Smooth muscle cell (in vitro differentiated cells): ENCODE results near the gene ZMYND10. TPM values are rescaled to one million over a fixed set of nuclear protein-coding genes. Genes with fewer than 3 reads are reported as not detected.

Experiments
- DNase-seq: peaks from one replicate; lab custom pipeline; 2025; ENCODE audit not compliant: unreplicated experiment; lab: John Stamatoyannopoulos, UW
- H2AFZ ChIP-seq: fragments of 200-600 bp; sonication (generic); 2 replicates; pipeline ENCODE4 v1.6.0; 2016; ENCODE audit warnings: antibody characterized with exemption, low read depth, mild to moderate bottlenecking
- H3F3A ChIP-seq: fragments of 200-600 bp; sonication (generic); 2 replicates; pipeline ENCODE4 v1.6.0; 2017; ENCODE audit warnings: antibody characterized with exemption, low read depth
- H3K27ac ChIP-seq: fragments of 200-600 bp; sonication (generic); 2 replicates; pipeline ENCODE4 v1.5.1; 2016; ENCODE audit warnings: low read depth, mild to moderate bottlenecking
- H3K27me3 ChIP-seq: fragments of 200-600 bp; sonication (generic); 2 replicates; pipeline ENCODE4 v1.6.1; 2016; ENCODE audit warnings: low read depth, mild to moderate bottlenecking
- H3K36me3 ChIP-seq: fragments of 200-600 bp; sonication (generic); 2 replicates; pipeline ENCODE4 v1.5.1; 2016; ENCODE audit warnings: low read depth
- H3K4me1 ChIP-seq: fragments of 200-600 bp; sonication (generic); 2 replicates; pipeline ENCODE4 v1.5.1; 2016; ENCODE audit warnings: low read depth
- H3K4me2 ChIP-seq: fragments of 200-600 bp; sonication (generic); 2 replicates; pipeline ENCODE4 v1.6.0; 2016; ENCODE audit warnings: mild to moderate bottlenecking
- H3K4me3 ChIP-seq: fragments of 200-600 bp; sonication (generic); 2 replicates; pipeline ENCODE4 v1.5.1; 2016; ENCODE audit warnings: mild to moderate bottlenecking
- H3K79me2 ChIP-seq: fragments of 200-600 bp; sonication (generic); 2 replicates; pipeline ENCODE4 v1.6.0; 2016; ENCODE audit warnings: low read depth, mild to moderate bottlenecking
- H3K9ac ChIP-seq: fragments of 200-600 bp; sonication (generic); 2 replicates; pipeline ENCODE4 v1.6.0; 2016; ENCODE audit warnings: low read depth
- H3K9me3 ChIP-seq: fragments of 200-600 bp; sonication (generic); replicated peaks from 2 replicates; pipeline ENCODE4 v1.5.1; 2016; ENCODE audit warnings: low read depth
- H4K20me1 ChIP-seq: fragments of 200-600 bp; sonication (generic); 2 replicates; pipeline ENCODE4 v1.6.0; 2016; ENCODE audit warnings: low read depth
- CTCF ChIP-seq: fragments of 200-600 bp; sonication (generic); IDR thresholded peaks from 2 replicates; pipeline ENCODE4 v1.5.1; 2017; ENCODE audit warnings: borderline replicate concordance, mild to moderate bottlenecking, antibody characterized with exemption; ENCODE audit not compliant: insufficient read depth, poor library complexity, severe bottlenecking
- whole genome bisulfite sequencing: methylation state at CpG from one replicate; pipeline ENCODE4 v1.1.7; 2016; ENCODE audit warnings: low lambda C conversion rate; 5-methylcytosine and 5-hydroxymethylcytosine counted together
- polyA plus RNA-seq: library from polyadenylated mRNA; unstranded; fragments of >200 nt; fragmentation: Nextera tagmentation; extraction: Ambion mirVana; gene quantifications from 2 replicates; pipeline ENCODE4 v1.2.1, GENCODE V29; 2016
- total RNA-seq: library from RNA; depleted of rRNA; stranded (reverse); fragments of >200 nt; gene quantifications from 2 replicates; pipeline ENCODE4 v1.2.3, GENCODE V29; 2014

Gene ZMYND10
- total and polyA plus RNA-seq, 2 experiments from 2014 or later, result 0.27 to 1.7 TPM

- Histone ChIP-seq H3F3A (peaks cover 16% of the 10 kb centered on the region), H3K4me1 (peaks cover 34% of the 10 kb centered on the region), H3K4me2 (no peak overlapping the region), H4K20me1 (peaks cover 48% of the 10 kb centered on the region), H3K36me3 (no peaks in the 10 kb centered on the region), H3K9me3 (no peaks in the 10 kb centered on the region), H3K4me3 (no peak overlapping the region), H3K79me2 (peaks cover 72% of the 10 kb centered on the region), H3K9ac (no peak overlapping the region), H2AFZ (no peak overlapping the region), H3K27me3 (no peaks in the 10 kb centered on the region), H3K27ac (no peak overlapping the region)
- WGBS, result 97% methylated on average over 19 of the region's 19 CpGs
- no peak for DNase-seq
- TF ChIP-seq CTCF, result no peak
These were observed 14.1 kb downstream of the ZMYND10 start for GRCh38 chr3:50331364-50331907.

GRCh38 chr3:50330330-50330729 lies 15.2 kb downstream of the ZMYND10 start:
- Histone ChIP-seq H3K27ac (no peak overlapping the region), H3K9me3 (no peaks in the 10 kb centered on the region), H3K27me3 (no peaks in the 10 kb centered on the region), H3K4me2 (no peak overlapping the region), H4K20me1 (peaks cover 39% of the 10 kb centered on the region), H2AFZ (no peak overlapping the region), H3K4me3 (no peak overlapping the region), H3K4me1 (peaks cover 24% of the 10 kb centered on the region), H3K9ac (no peak overlapping the region), H3K36me3 (no peaks in the 10 kb centered on the region), H3F3A (peaks cover 16% of the 10 kb centered on the region), H3K79me2 (peaks cover 63% of the 10 kb centered on the region)
- WGBS, result 98% methylated on average over 10 of the region's 10 CpGs
- DNase-seq, result no peak
- no peak for TF ChIP-seq CTCF

GRCh38 chr3:50327943-50328691 lies 17.4 kb downstream of the ZMYND10 start, which contains the start of gene TUSC2:
TSS of gene TUSC2 (minus strand) at chr3:50328223. CDS start at chr3:50328099, 124 bp downstream.
- H3K27me3 ChIP-seq, result no peaks in the 10 kb centered on the region
- peak within 1 kb of the TSS; percentile 84 for H3K4me3 ChIP-seq
- peak within 1 kb of the TSS; percentile 69 for H3K27ac ChIP-seq
- peaks cover 9% of the 10 kb centered on the region for H3K4me1 ChIP-seq
- peak within 1 kb of the TSS; percentile 94 for H3K4me2 ChIP-seq
- H2AFZ ChIP-seq, result peak within 1 kb of the TSS; percentile 64
- no peak for TF ChIP-seq CTCF
- peak; percentile 72 for DNase-seq
- peaks cover 17% of the 10 kb centered on the region for H4K20me1 ChIP-seq
- 6% methylated on average over 55 of the region's 55 CpGs for WGBS
- peaks cover 15% of the 10 kb centered on the region for H3F3A ChIP-seq
- H3K9ac ChIP-seq, result peak within 1 kb of the TSS; percentile 86
- peaks cover 41% of the 10 kb centered on the region for H3K79me2 ChIP-seq
- H3K36me3 ChIP-seq, result no peaks in the 10 kb centered on the region
- no peaks in the 10 kb centered on the region for H3K9me3 ChIP-seq
